NCI-H526 (cell line): ENCODE results near the gene CFAP65.

Experiments used
- DNase-seq, 2 experiments: peaks; one replicate each; lab custom pipeline; 2025; lab: John Stamatoyannopoulos, UW

Gene CFAP65

DNA sequence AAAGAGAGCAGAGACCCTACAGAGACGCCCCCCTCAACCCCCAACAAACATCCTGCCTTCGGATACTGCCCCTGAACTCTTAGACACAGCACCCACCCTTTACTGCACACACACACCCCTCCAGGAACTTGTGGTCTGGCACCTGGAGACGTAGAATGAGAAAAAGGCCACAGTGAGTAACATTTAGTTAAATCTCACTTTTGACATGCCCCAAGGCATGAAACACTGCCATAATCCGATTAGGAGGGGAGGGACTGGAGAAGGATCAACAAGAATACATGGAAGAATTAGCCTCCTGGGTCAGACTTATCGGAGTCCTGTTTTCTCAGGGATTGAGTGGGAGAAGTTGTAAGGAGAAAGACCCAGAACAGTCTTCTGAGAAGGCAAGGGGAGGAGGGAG, 77.7 kb downstream of the CFAP65 start:
- DNase-seq = peak in 1 of 2 experiments; percentile 20

DNA sequence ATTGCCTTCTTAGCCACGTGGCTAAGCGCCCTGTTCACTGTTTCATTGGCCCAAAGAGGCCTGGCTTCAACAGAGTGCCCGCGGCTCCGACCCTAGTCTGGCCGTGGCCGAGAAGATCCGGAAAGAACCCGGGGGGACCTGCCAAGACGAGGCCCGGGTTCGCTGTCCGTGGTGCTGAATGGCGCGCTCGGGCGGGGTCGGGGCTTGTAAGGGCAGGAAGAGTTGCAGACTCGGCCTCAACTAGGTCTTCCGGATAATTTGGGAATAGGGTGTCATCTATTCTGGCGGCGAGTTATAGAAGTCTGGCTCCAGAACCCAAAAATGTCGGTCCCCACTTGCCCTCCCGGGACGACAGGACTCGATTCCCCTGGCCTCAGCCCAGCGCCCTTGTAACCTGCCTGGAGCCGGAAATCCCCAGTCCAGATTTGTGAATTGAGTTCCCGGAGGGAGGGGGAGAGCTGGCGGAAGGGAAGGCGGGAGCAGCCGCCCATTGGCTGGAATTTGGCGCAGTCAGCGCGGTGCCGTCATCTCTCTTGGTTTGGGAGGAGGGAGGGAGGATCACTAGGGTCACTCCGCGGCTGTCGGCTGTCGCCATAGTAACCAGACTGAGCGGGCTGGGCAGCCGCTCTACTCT, 78.3 kb downstream of the CFAP65 start:
- peak; percentile 93 to 98 for DNase-seq

DNA sequence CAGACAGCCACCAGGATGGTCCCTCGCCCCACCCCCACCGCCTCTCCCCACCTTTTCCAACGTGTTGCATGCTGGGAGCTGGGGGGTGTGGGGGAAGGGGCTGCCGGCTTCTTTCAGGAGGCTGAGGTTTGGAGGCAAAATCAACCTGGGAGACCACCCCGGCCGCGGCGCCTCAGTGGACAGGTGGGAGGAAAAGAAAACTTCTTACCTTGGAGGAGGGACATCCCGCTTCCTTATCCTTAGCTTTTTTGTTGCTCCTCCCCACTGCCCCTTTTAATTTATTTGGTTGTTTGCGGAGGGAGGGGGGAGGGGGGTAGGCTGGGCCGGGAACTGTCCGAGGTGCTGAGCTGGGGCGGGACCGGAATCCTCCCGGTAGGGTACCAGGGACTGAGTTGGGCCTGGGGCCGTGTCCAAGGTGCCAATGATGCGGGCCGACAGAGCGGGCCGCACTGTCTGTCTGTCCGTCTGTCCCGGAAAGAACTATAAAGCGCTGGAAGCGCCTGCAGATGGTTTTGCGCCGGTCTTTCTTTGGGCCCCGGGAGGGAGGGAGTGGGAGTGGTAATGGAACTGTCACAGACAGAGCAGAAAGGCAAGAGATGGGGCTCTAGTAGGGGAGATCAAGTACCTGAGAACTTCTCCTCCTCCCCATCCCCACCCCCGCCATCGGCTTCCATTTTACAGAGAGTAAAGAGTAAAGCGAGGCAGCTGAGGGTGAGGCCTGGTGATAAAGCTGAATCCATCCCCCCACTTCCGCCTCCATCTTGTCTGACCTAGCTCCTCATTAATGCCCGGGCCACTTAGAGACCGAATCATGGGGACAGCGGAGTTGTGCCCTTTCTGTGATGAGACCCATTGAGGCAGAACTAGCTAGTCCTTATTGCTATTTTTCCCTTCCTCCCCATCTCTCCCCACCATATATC, 79.4 kb downstream of the CFAP65 start:
- DNase-seq = peak; percentile 35 to 83

DNA sequence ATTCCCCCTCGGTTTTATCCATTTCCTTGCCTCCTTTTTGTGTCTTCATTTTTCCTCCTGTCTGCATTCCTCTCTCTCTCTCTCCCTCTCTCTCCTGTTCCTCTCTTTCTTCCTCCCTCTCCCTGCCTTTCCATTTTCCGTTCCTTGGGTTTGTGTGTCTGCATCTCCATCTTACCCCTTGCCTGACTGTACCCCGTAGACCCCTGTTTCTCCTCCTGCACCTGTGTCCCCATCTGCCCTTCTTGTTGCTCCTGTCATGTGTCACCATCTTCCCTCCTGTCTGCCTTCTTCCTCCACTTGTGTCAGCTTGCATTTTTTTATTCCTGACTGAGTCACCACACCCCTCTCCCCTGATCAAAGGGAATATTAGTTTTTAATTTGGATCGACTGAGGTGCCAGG, 80.1 kb downstream of the CFAP65 start:
- no peak for DNase-seq

DNA sequence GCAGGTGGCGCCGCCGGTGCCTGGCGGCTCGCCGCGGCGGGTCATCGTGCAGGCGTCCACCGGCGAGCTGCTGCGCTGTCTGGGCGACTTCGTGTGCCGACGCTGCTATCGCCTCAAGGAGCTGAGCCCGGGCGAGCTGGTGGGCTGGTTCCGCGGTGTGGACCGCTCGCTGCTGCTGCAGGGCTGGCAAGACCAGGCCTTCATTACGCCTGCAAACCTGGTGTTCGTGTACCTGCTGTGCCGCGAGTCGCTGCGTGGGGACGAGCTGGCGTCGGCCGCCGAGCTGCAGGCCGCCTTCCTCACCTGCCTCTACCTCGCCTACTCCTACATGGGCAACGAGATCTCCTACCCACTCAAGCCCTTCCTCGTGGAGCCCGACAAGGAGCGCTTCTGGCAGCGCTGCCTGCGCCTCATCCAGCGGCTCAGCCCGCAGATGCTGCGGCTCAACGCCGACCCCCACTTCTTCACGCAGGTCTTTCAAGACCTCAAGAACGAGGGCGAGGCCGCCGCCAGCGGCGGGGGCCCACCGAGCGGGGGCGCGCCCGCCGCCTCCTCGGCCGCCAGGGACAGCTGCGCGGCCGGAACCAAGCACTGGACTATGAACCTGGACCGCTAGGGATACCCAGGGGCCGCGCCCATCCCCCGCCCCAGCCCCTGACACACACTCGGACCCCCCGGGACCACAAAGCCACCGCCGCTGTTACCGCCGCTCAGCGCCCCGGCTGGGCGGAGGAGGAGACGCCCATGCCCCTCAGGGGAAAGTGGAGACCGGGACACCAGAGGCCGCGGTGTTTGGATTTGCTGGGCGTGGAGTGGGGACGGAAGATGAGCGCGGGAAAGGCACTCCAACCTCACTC, 80.8 kb downstream of the CFAP65 start:
- DNase-seq = peak; percentile 23 to 62

DNA sequence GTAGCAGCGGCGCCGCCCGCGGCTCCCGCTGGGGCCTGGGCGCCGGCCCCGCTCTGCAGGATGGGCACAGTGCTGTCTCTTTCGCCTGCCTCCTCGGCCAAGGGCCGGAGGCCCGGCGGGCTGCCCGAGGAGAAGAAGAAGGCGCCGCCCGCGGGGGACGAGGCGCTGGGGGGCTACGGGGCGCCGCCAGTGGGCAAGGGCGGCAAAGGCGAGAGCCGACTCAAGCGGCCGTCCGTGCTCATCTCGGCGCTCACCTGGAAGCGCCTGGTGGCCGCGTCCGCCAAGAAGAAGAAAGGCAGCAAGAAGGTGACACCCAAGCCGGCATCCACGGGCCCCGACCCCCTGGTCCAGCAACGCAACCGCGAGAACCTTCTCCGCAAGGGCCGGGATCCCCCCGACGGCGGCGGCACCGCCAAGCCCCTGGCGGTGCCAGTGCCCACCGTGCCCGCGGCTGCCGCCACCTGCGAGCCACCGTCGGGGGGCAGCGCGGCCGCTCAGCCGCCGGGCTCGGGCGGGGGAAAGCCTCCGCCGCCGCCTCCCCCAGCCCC, 81.5 kb downstream of the CFAP65 start:
- DNase-seq = no peak

DNA sequence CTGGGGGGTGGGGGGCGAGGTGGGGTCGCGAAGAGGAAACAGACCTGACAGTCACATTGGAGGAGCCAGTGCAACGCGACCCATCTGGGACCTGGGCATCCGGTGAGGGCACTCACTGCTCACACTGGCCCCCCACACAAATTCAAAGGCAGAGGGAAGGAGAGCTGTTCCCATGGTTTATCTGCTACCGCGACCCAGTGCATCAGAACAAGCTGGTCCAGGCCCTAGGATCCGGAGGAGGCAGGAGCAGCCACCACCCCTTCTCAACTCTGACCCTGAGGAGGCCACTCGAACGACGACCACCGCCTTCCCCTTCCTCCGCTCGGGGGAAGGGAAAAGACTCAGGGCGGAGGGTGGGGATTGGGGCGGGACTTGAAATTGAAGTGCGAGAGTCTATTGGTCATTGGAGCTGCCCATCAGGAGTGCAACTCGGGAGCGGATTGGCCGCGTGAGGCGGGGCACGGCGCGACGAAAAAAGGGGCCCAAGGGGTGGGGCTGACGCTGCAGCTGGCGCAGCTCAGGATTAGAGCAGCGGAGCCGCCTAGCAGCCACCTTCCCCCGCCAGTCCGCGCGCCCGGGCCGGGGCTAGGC, 82.1 kb downstream of the CFAP65 start, which contains the start of gene CDK5R2:
Gene CDK5R2 (plus strand): TSS at position 526 of the 591 bp plus-strand sequence. CDS start 155 bp downstream, outside the sequence.
- peak; percentile 83 to 96 for DNase-seq

DNA sequence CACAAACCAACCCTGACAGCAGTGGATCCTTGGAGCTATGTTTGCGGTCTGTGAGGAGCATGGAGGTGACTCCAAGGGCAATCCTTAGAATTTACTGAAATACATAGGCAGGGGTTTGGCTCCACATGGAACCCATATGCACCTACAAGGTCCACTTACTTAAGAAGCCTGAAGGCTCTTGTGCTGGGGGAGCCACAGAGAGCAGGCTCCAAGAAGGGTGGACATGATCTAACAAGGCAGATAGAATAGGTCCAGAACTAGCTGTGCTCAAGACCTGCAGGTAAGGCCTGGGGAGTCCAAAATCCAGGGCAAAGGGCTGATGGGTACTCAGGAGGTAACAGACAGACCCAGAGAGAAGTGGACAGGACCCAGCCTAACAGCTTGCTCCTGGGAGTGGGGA, 83.0 kb downstream of the CFAP65 start:
- no peak for DNase-seq

DNA sequence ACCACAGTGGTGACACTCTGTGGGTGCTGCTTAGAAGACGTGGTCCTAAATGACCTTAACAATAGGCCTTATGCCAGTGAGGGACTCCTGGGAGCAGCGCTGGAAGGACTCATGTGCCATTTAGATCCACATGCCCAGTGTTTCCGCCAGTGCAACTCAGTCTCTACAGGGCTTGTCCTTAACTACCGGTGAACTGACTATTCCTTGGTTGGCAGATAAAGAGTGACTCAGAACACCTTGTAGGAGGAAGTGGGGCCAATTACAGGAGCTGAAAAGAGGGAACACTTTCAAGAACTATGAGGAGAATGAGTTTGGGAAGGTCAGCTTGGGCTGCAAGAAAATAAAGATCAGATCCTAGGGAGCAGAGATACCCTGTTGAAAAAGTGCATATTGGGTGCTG, 83.6 kb downstream of the CFAP65 start:
- DNase-seq = no peak

DNA sequence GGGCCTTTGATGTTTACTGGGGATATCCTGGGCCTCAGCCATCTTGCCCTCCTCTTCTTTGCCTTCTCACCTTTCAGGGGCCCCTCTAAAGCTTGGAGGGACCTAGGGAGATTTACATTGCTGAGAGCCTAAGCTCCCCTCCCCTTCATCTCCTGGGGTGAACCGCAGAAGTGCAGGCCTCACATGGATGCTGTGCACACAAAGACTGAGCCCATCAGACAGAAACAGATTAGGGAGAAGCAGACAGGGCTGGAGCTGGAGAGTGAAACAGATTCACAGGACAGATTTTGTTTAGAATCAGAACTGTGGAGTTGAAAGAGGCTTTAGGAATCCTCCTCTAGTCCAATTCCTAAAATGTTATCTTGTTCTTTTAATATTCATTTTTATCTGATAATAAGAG, 85.3 kb downstream of the CFAP65 start:
- DNase-seq = no peak

DNA sequence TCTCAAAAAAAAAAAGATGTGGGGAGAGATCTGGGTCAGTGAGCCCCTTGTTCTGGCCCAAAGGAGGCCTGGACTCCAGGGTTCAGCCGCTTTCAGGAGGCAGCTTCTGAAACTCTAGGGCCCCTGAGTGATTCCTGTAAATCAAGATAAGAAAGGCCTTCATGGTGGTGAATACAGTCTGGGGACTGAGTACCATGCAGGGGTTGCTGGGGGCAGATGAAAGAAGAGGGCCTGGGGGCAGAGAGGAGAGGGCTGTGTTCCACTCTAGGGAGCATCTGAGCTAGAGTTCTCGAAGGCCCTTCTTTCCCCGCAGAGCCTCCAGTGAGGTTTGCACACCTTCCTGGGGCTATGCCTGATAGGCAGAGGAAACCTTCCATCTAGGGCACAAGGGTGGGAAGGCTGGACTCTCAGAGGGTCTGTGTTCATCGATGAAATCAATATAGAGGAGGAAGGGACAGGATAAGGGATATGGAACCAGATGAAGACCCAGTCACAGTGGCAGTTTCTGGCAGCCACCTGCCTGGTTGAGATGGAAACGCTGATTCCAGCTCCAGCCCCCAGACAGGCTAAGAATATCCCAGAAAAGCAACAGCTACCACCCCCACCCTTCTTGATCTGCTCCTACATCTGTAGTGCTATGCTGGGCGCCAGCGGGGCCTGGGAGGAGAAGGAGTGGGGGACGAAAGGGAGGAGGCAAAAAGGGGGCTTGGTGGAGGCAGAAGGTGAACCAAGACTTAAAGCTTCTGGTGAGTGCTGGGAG, 86.6 kb downstream of the CFAP65 start:
- DNase-seq = no peak

DNA sequence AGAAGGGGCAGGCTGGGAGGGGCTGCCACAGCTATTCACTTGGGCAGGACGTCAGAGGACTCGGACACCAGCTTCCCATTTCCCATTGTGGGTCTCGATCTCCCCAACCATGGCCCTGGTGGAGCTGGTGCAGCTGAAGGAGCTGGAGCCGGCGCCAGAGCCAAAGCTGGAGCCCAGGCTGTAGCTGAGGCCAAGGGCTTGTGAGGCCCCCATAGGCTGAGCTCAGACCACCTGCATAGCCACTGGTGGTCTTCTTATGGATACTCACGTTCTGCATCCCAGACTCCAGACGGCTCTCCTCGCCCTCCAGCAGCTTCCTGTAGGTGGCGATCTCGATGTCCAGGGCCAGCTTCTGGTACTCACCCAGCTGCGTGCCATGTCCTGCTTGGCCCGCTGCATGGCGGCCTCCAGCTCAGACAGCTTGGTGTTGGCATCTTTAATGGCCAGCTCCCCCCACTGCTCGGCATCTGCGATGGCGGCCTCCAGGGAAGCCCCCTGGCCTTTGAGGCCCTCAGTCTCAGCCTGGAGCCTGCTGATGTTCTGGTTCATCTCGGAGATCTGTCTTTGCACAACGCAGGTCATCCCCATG, 87.9 kb downstream of the CFAP65 start:
- peak in 1 of 2 experiments; percentile 20 for DNase-seq
